Gastroesophageal sphincter (tissue), 3 donors: ENCODE data around the gene ADAMTSL3.

ENCODE experiments used
- CTCF ChIP-seq, 4 experiments: fragments of 200-600 bp in 2 of 4; fragments of 450-650 bp in 2 of 4; sonication (generic) in 1 of 4; IDR thresholded peaks; one replicate each; pipeline ENCODE4 v1.5.1; 2017 to 2019; ENCODE audit warnings: antibody characterized with exemption in 4 of 4, mild to moderate bottlenecking in 2 of 4, moderate library complexity in 2 of 4
- EP300 ChIP-seq: sonication (generic); formaldehyde crosslinking; IDR thresholded peaks from one replicate; pipeline ENCODE4 v1.6.1; 2017; ENCODE audit warnings: antibody characterized with exemption, mild to moderate bottlenecking
- POLR2A ChIP-seq, 2 donors: fragments of 450-650 bp; IDR thresholded peaks; one replicate each; pipeline ENCODE4 v1.6.1; 2017; ENCODE audit warnings: antibody characterized with exemption in 2 of 2, mild to moderate bottlenecking in 2 of 2, moderate library complexity in 1 of 2
- POLR2AphosphoS5 ChIP-seq: sonication (generic); formaldehyde crosslinking; IDR thresholded peaks from one replicate; pipeline ENCODE4 v1.6.1; 2017; ENCODE audit warnings: antibody characterized with exemption

GRCh38 chr15:83610132-83610531 lies 43.8 kb upstream of the ADAMTSL3 start:
- TF ChIP-seq POLR2A (IDR thresholded peaks at IDR 0.05): no peak
- TF ChIP-seq CTCF (IDR thresholded peaks at IDR 0.05): no peak
- no peak for TF ChIP-seq EP300
- TF ChIP-seq POLR2AphosphoS5: no peak
